Tibial artery (tissue), 4 donors: ENCODE results near the gene GABARAPL1.

ENCODE experiments used
- DNase-seq, 2 donors: peaks; one replicate each; pipeline ENCODE4 v3.0.0-alpha.2; 2019
- H3K27ac ChIP-seq, 2 donors: fragments of 200-600 bp; sonication (generic) in 1 of 2; 1 replicate in 1 of 2; 2 replicates in 1 of 2; pipeline ENCODE4 v1.5.1; 2018 to 2019; ENCODE audit warnings: mild to moderate bottlenecking in 1 of 2
- H3K27me3 ChIP-seq, 2 donors: fragments of 200-600 bp; sonication (generic) in 1 of 2; one replicate each; pipeline versions ENCODE4 v1.5.1 to v1.6.0; 2016 to 2019
- H3K36me3 ChIP-seq, 3 donors: fragments of 200-600 bp; sonication (generic) in 2 of 3; one replicate each; pipeline ENCODE4 v1.5.1; 2016 to 2019; ENCODE audit warnings: mild to moderate bottlenecking in 2 of 3
- H3K4me1 ChIP-seq, 4 donors: fragments of 200-600 bp; sonication (generic) in 2 of 4; 1 replicate in 3 of 4; 2 replicates in 1 of 4; pipeline ENCODE4 v1.5.1; 2016 to 2019
- H3K4me3 ChIP-seq, 2 donors: fragments of 200-600 bp; sonication (generic) in 1 of 2; 1 replicate in 1 of 2; 2 replicates in 1 of 2; pipeline ENCODE4 v1.5.1; 2018 to 2019; ENCODE audit warnings: mild to moderate bottlenecking in 2 of 2
- H3K9me3 ChIP-seq, 3 donors: fragments of 200-600 bp; sonication (generic) in 1 of 3; one replicate each; pipeline ENCODE4 v1.5.1; 2016 to 2019
- CTCF ChIP-seq, 2 experiments: fragments of 200-600 bp in 1 of 2; fragments of 450-650 bp in 1 of 2; IDR thresholded peaks; one replicate each; pipeline ENCODE4 v1.5.1; 2017 to 2019; ENCODE audit warnings: antibody characterized with exemption in 2 of 2, mild to moderate bottlenecking in 1 of 2, moderate library complexity in 1 of 2
- intact Hi-C: fragments of 100-400 bp; cut with DNase I; formaldehyde crosslinking; loops from one replicate; pipeline ENCODE4 v1.15.0; 2023; ENCODE audit warnings: low total_unique reads

Gene GABARAPL1

GRCh38 chr12:10238526-10238925, 25.8 kb downstream of the GABARAPL1 start:
- Histone ChIP-seq H3K9me3 (no peaks in the 10 kb centered on the region), H3K4me1 (no peaks in the 10 kb centered on the region), H3K36me3 (no peaks in the 10 kb centered on the region), H3K27ac (no peak overlapping the region), H3K27me3 (no peaks in the 10 kb centered on the region), H3K4me3 (no peak overlapping the region)
- no peak for TF ChIP-seq CTCF (IDR thresholded peaks at IDR 0.05)
- intact Hi-C loops: loop anchor here (5.0 kb wide), 1 partner anchor 324 kb away; no protein-coding TSS in a partner anchor
- no peak for DNase-seq

GRCh38 chr12:10241290-10241689, 28.6 kb downstream of the GABARAPL1 start:
- no peaks in the 10 kb centered on the region for H3K4me1 ChIP-seq
- no peaks in the 10 kb centered on the region for H3K36me3 ChIP-seq
- no peak for DNase-seq
- intact Hi-C loops: no loop called here
- no peaks in the 10 kb centered on the region for H3K9me3 ChIP-seq
- H3K27me3 ChIP-seq: no peaks in the 10 kb centered on the region
- no peak for TF ChIP-seq CTCF (IDR thresholded peaks at IDR 0.05)
- H3K27ac ChIP-seq: no peak overlapping the region
- no peak overlapping the region for H3K4me3 ChIP-seq

- H3K36me3 ChIP-seq: no peaks in the 10 kb centered on the region
- DNase-seq: no peak
- H3K4me3 ChIP-seq: no peak overlapping the region
- H3K27ac ChIP-seq: no peak overlapping the region
- H3K27me3 ChIP-seq: no peaks in the 10 kb centered on the region
- no peaks in the 10 kb centered on the region for H3K4me1 ChIP-seq
- intact Hi-C loops: no loop called here
- no peaks in the 10 kb centered on the region for H3K9me3 ChIP-seq
- no peak for TF ChIP-seq CTCF (IDR thresholded peaks at IDR 0.05)
Measured at GRCh38 chr12:10241727-10242126, 29.1 kb downstream of the GABARAPL1 start.

GRCh38 chr12:10242539-10242938, 29.9 kb downstream of the GABARAPL1 start:
- intact Hi-C loops: no loop called here
- no peak for TF ChIP-seq CTCF (IDR thresholded peaks at IDR 0.05)
- no peak overlapping the region for H3K4me3 ChIP-seq

GRCh38 chr12:10243818-10244520, 31.3 kb downstream of the GABARAPL1 start:
- Histone ChIP-seq H3K36me3 (no peaks in the 10 kb centered on the region), H3K27ac (no peak overlapping the region), H3K4me3 (no peak overlapping the region), H3K4me1 (peaks cover 0 to 3% (median 0%) of the 10 kb centered on the region in 4 donors), H3K27me3 (no peaks in the 10 kb centered on the region), H3K9me3 (no peaks in the 10 kb centered on the region)
- intact Hi-C loops: no loop called here
- no peak for TF ChIP-seq CTCF (IDR thresholded peaks at IDR 0.05)
- DNase-seq: no peak

More at GRCh38 chr12:10242539-10242938, 29.9 kb downstream of the GABARAPL1 start:
- DNase-seq: no peak
- Histone ChIP-seq H3K9me3 (no peaks in the 10 kb centered on the region), H3K27me3 (no peaks in the 10 kb centered on the region), H3K27ac (no peak overlapping the region), H3K36me3 (no peaks in the 10 kb centered on the region), H3K4me1 (peaks cover 0 to 3% (median 0%) of the 10 kb centered on the region in 4 donors)
